Neural cell (in vitro differentiated cells): ENCODE results near the gene AGK. TPM values are rescaled to one million over a fixed set of nuclear protein-coding genes. Genes with fewer than 3 reads are reported as not detected.

Experiments
- H2AFZ ChIP-seq: fragments of 200-600, 300-800 bp; sonication (generic), shearing (Covaris generic); 2 replicates; pipeline ENCODE4 v1.6.0; 2014; ENCODE audit warnings: low read depth, mild to moderate bottlenecking, antibody characterized with exemption, low read length, moderate library complexity
- H3F3A ChIP-seq: fragments of 200-600 bp; shearing (Covaris generic); 2 replicates; pipeline ENCODE4 v1.6.1; 2016; ENCODE audit warnings: mild to moderate bottlenecking, moderate library complexity, mixed read lengths, antibody characterized with exemption, low read length; ENCODE audit not compliant: insufficient read depth, poor library complexity, severe bottlenecking
- H3K27ac ChIP-seq: fragments of 200-600, 300-800 bp; sonication (generic), shearing (Covaris generic); 2 replicates; pipeline ENCODE4 v1.5.1; 2014; ENCODE audit warnings: mild to moderate bottlenecking, low read length, moderate library complexity
- H3K27me3 ChIP-seq: fragments of 300-800, 200-600 bp; sonication (generic), shearing (Covaris generic); 2 replicates; pipeline ENCODE4 v1.6.0; 2014; ENCODE audit warnings: mild to moderate bottlenecking, low read depth, low read length, moderate library complexity; ENCODE audit not compliant: insufficient read depth
- H3K36me3 ChIP-seq: fragments of 300-800, 200-600 bp; sonication (generic), shearing (Covaris generic); 2 replicates; pipeline ENCODE4 v1.5.1; 2014; ENCODE audit warnings: mild to moderate bottlenecking, antibody characterized with exemption, low read length, moderate library complexity; ENCODE audit not compliant: insufficient read depth
- H3K4me2 ChIP-seq: fragments of 300-800, 200-600 bp; sonication (generic), shearing (Covaris generic); 2 replicates; pipeline ENCODE4 v1.6.0; 2014; ENCODE audit warnings: mild to moderate bottlenecking, low read length
- H3K4me3 ChIP-seq: fragments of 300-800, 200-600 bp; sonication (generic), shearing (Covaris generic); 2 replicates; pipeline ENCODE4 v1.5.1; 2014; ENCODE audit warnings: mild to moderate bottlenecking, low read length, moderate library complexity
- H3K79me2 ChIP-seq: fragments of 200-600 bp; shearing (Covaris generic); replicated peaks from 2 replicates; pipeline ENCODE4 v1.6.0; 2014; ENCODE audit warnings: mild to moderate bottlenecking, low read length, moderate library complexity; ENCODE audit not compliant: insufficient read depth
- H3K9ac ChIP-seq: fragments of 300-800, 200-600 bp; sonication (generic), shearing (Covaris generic); 2 replicates; pipeline ENCODE4 v1.6.1; 2016; ENCODE audit warnings: mild to moderate bottlenecking, low read length, mixed read lengths
- H3K9me2 ChIP-seq: fragments of 200-600 bp; shearing (Covaris generic); 2 replicates; pipeline ENCODE4 v1.6.1; 2016; ENCODE audit warnings: mild to moderate bottlenecking, low read length, mixed read lengths; ENCODE audit not compliant: insufficient read depth
- H3K9me3 ChIP-seq: fragments of 200-600, 300-800 bp; sonication (generic), shearing (Covaris generic); 2 replicates; pipeline ENCODE4 v1.6.1; 2016; ENCODE audit warnings: mild to moderate bottlenecking, mixed run types, low read length, moderate library complexity, mixed read lengths
- H4K20me1 ChIP-seq: fragments of 200-600 bp; shearing (Covaris generic); 2 replicates; pipeline ENCODE4 v1.6.1; 2016; ENCODE audit warnings: mild to moderate bottlenecking, mixed run types; ENCODE audit not compliant: insufficient read depth
- CTCF ChIP-seq: fragments of 450-650 bp; IDR thresholded peaks from 2 replicates; pipeline ENCODE4 v1.5.1; 2014; ENCODE audit warnings: antibody characterized with exemption, mild to moderate bottlenecking, moderate library complexity; ENCODE audit not compliant: poor library complexity, severe bottlenecking
- EP300 ChIP-seq: fragments of 450-650 bp; conservative IDR thresholded peaks from 2 replicates; pipeline ENCODE4 v1.6.1; 2014; ENCODE audit warnings: antibody characterized with exemption, mild to moderate bottlenecking, moderate library complexity; ENCODE audit not compliant: poor library complexity, severe bottlenecking
- EZH2 ChIP-seq: fragments of 200-600, 300-800 bp; shearing (Covaris generic), sonication (generic); IDR thresholded peaks from 2 replicates; pipeline ENCODE4 v1.6.1; 2014; ENCODE audit warnings: antibody characterized with exemption, low read length, borderline replicate concordance, mild to moderate bottlenecking; ENCODE audit not compliant: insufficient read depth, poor library complexity, severe bottlenecking
- MXI1 ChIP-seq: fragments of 450-650 bp; conservative IDR thresholded peaks from 2 replicates; pipeline ENCODE4 v1.6.1; 2014; ENCODE audit warnings: antibody characterized with exemption, mild to moderate bottlenecking; ENCODE audit not compliant: poor library complexity, severe bottlenecking
- POLR2AphosphoS5 ChIP-seq: IDR thresholded peaks from 2 replicates; pipeline ENCODE4 v1.6.1; 2012
- RAD21 ChIP-seq: fragments of 450-650 bp; conservative IDR thresholded peaks from 2 replicates; pipeline ENCODE4 v1.6.1; 2014; ENCODE audit warnings: antibody characterized with exemption, mild to moderate bottlenecking, moderate library complexity
- REST ChIP-seq: IDR thresholded peaks from 2 replicates; pipeline ENCODE4 v1.6.1; 2012; ENCODE audit warnings: borderline replicate concordance
- SMC3 ChIP-seq: fragments of 450-650 bp; conservative IDR thresholded peaks from 2 replicates; pipeline ENCODE4 v1.6.1; 2014; ENCODE audit warnings: antibody characterized with exemption, mild to moderate bottlenecking, moderate library complexity; ENCODE audit not compliant: poor library complexity
- TAF1 ChIP-seq: IDR thresholded peaks from 2 replicates; pipeline ENCODE4 v1.6.1; 2012; ENCODE audit warnings: low read depth
- polyA plus RNA-seq: library from polyadenylated mRNA; depleted of rRNA; stranded (reverse); fragments of >200 nt; gene quantifications from 2 replicates; pipeline ENCODE4 v1.2.3, GENCODE V29; 2014

AGK gene
- polyA plus RNA-seq, 1 donor from 2014 or later = 59.8 TPM

- Histone ChIP-seq H2AFZ (no peak overlapping the region), H3K27me3 (no peaks in the 10 kb centered on the region), H3K9me2 (no peaks in the 10 kb centered on the region), H3K79me2 (no peaks in the 10 kb centered on the region), H3F3A (no peaks in the 10 kb centered on the region), H3K27ac (no peak overlapping the region), H4K20me1 (no peaks in the 10 kb centered on the region), H3K9ac (no peak overlapping the region), H3K4me2 (no peak overlapping the region), H3K9me3 (no peaks in the 10 kb centered on the region), H3K36me3 (peaks cover 8% of the 10 kb centered on the region), H3K4me3 (no peak overlapping the region)
- no peak for TF ChIP-seq POLR2AphosphoS5
- TF ChIP-seq EZH2 = no peak
- no peak for TF ChIP-seq CTCF
- no peak for TF ChIP-seq RAD21
- no peak for TF ChIP-seq REST
- TF ChIP-seq SMC3 = no peak
- no peak for TF ChIP-seq TAF1
- no peak for TF ChIP-seq EP300
- no peak for TF ChIP-seq MXI1
Observed at GRCh38 chr7:141668853-141669252, 117.6 kb downstream of the AGK start.

- Histone ChIP-seq H3K36me3 (peaks cover 8% of the 10 kb centered on the region), H3K79me2 (no peaks in the 10 kb centered on the region), H3K27ac (no peak overlapping the region), H2AFZ (no peak overlapping the region), H3K9me3 (no peaks in the 10 kb centered on the region), H3K4me2 (no peak overlapping the region), H3K9me2 (no peaks in the 10 kb centered on the region), H4K20me1 (no peaks in the 10 kb centered on the region), H3K27me3 (no peaks in the 10 kb centered on the region), H3K9ac (no peak overlapping the region), H3K4me3 (no peak overlapping the region), H3F3A (no peaks in the 10 kb centered on the region)
- TF ChIP-seq MXI1 = no peak
- no peak for TF ChIP-seq POLR2AphosphoS5
- TF ChIP-seq SMC3 = no peak
- TF ChIP-seq CTCF = no peak
- no peak for TF ChIP-seq RAD21
- TF ChIP-seq EP300 = no peak
- no peak for TF ChIP-seq EZH2
- no peak for TF ChIP-seq TAF1
- TF ChIP-seq REST = no peak
Observed at GRCh38 chr7:141671705-141672496, 120.7 kb downstream of the AGK start.
